Measurements from ENCODE around the gene GPC1. TPM values are rescaled to one million over a fixed set of nuclear protein-coding genes. Genes with fewer than 3 reads are reported as not detected.
A peak's percentile ranks its signal among the peaks of the same experiment; 100 is the strongest.

The GPC1 gene
- total RNA-seq, 2 donors from 2014 or later: 69.5 to 83.1 TPM

DNA sequence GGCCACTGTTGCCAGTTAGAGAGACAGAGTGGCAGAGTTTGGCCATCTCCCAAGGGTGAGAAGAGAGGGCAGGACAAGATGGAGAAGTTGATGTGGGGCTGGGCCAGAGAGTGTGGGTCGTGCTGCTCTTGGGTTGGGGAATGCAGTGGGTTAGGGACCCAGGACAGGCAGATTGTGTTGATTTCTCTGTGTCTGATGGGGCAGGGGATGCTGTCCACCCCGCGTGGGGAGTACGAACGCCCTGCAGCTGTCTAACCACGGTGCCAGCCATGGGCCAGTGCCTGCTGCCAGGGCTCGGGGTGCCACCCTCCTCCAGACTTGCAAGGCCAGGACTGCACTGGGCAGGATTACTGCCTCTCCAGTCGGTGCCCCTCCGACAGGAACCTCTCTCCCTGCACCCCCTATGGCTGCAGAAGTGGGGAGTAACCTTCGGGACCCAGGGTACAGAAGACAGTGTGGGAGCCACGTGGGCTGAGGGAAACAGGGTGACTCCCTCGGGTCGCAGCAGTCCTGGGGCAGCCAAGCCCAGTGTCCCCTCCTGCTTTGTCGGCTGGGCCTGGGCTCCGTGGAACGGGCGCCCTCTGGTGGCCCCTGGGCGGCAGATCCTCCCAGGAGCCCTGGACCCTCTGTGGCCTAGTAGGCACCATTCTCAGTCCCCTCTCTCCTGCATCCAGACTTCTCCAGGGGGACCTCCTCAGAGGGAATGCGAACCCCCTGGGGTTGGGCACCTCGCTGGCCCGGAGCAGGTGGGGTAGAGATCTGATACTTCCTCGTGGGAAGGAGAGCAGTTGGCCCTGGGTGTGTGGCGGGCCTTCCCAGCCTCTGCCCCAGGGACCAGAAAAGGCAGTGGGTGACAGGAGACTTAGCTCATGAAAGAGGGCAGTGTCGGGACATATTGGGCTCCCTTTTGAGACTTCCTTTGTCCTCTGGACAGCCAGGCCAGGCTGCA, 2.7 kb downstream of the GPC1 start:
- peak; percentile 91 for DNase-seq (ENCODE audit: low spot score)
- intact Hi-C loops (cut with DNase I): loop anchor here (2.0 to 5.0 kb wide), 3 partner anchors 186 to 207 kb away; no protein-coding TSS in a partner anchor

GRCh38 chr2:240438810-240439697, 3.6 kb downstream of the GPC1 start:
- DNase-seq (ENCODE audit: low spot score): peak; percentile 72
- intact Hi-C loops (cut with DNase I): loop anchor here in 1 of 2 donors (2.0 to 5.0 kb wide), 2 partner anchors 187 to 206 kb away; no protein-coding TSS in a partner anchor

GRCh38 chr2:240439698-240440151, 4.3 kb downstream of the GPC1 start:
- intact Hi-C loops (cut with DNase I): loop anchor here in 1 of 2 donors (2.0 to 5.0 kb wide), 2 partner anchors 187 to 207 kb away; no protein-coding TSS in a partner anchor
- DNase-seq (ENCODE audit: low spot score): peak; percentile 78

DNA sequence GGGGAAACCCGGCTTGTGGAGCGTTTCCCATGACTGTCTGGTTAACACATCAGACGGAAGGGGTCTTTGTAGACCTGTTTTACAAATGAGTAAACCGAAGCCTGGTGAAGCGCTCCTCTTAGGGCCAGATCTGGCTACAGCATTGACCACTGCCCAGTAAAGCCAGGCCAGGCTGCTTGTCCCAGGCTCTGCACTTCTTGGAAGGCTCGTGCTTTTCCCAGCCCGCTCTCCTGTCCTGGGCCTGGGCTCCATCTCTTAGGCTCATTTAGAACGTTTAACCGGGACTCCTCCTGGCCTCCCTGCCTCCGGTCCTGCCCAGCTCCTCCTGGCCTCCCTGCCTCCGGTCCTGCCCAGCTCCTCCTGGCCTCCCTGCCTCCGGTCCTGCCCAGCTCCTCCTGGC, 4.8 kb downstream of the GPC1 start:
- DNase-seq (ENCODE audit: low spot score): no peak
- intact Hi-C loops (cut with DNase I): no loop called here

GRCh38 chr2:240440704-240441320, 5.3 kb downstream of the GPC1 start:
- no peak for DNase-seq (ENCODE audit: low spot score)

DNA sequence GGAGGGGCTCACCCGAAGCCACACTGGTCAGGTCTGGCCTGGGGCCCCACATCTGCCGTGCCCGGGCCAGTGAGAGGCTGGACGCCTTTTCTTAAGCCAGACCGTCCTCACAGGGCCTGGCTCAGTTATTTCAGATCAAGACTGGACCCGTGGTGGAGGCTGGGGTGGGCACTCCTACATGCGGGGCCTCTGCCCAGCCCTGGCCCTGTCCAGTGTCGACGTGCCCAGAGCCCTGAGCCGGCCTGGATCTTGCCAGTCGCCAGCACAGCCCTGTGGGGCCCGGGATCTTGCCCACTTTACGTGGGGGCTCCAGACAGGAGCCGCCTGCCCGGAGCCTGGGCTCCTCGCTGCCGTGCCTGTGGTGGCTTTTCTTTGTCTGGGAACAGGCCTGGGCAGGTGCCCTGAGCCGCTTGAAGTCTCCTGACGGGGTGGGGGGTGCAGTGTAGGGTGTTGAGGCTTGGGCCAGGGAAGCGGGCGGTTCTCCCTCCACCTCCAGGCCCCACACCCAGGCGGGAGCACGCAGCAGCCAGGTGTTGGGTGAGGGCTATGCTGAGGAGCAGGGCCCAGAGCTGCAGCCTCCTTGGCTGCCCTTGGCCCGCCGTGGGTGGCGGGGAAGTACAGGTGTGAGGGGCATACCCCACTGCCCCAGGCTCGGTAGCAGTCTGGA, 6.0 kb downstream of the GPC1 start:
- no peak for DNase-seq (ENCODE audit: low spot score)
- intact Hi-C loops (cut with DNase I): no loop called here

More at GRCh38 chr2:240440704-240441320, 5.3 kb downstream of the GPC1 start:
- intact Hi-C loops (cut with DNase I): no loop called here

DNA sequence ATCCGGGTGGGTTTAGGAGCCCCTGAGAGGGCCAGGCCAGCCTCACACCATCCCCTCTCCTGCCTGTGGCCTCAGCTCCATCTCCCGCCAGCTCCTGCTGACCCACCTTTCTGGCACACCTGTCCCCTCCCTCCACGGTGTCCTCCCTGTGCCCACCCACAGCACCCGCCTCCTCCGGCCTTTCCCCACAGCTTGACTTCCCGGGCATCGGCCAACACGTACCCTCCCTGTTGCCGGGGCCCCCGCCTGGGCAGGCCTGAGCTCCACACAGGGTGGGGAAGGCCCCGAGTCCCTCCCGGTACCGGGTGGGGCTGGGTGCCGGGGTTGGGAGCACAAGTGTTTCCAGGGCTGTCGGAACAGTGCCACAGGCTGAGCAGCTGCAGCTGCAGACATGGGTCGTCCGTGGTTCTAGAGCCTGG, 6.5 kb downstream of the GPC1 start:
- intact Hi-C loops (cut with DNase I): no loop called here
- no peak for DNase-seq (ENCODE audit: low spot score)

DNA sequence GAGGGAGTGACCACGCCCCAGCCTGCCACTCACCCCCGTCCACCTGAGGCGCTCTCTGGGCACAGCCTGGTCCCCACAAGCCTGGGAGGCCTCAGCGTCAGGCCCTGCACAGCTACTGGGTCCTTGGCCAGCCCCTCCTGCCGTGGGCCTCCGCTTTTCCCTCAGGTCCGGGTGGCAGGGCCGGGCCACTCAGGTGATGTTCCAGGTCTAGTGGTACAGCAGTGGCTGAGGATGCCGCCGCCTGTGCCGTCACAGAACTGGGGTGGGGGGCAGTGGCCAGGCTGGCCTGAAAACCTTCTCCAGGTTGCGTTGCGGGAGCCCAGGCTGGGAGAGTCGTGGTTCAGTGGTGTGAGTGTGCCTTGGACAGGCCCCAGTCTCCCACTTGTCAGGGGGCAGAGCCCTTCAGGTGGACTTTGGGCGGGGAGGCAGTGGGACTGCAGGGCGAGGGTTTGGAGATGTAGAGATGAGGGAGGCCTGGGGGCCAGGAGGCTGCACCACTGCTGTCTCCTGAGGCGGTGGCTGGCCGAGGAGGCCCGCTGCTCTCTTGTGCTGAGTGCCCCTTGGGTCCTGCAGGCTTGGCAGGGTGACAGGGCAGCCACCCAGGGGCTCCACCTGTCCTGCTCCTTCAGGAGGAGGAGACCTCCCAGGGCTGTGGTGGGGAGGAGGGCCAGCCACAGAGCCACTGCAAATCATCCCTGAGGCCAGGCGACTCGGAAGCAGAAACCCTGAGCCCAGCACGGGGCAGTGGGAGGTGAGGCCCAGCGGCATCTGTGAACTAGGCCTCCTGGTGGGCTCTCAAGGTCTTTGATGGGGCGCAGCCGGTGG, 7.6 kb downstream of the GPC1 start:
- intact Hi-C loops (cut with DNase I): no loop called here
- DNase-seq (ENCODE audit: low spot score): no peak

DNA sequence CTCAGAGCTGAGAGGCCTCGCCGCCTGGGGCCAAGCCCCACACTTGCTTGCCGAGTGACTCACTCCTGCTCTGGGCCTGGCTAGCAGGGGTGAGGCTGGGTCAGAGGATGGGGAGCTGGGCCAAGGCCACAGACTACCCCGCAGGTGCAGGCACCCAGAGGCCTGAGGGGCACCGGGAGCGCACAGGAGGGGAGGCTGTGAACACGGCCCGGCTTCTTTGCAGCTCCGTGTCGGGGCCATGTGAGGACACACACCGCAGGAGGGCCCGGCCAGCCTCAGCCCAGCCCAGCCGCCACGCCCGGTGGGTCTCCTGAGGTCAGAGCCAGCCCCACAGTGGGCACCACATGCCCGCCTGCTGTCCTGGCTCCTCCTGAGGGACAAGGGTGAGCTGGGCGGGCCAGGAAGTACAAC, 8.4 kb downstream of the GPC1 start:
- DNase-seq (ENCODE audit: low spot score): no peak
- intact Hi-C loops (cut with DNase I): no loop called here

GRCh38 chr2:240444464-240444863, 9.0 kb downstream of the GPC1 start:
- no peak for DNase-seq (ENCODE audit: low spot score)
- intact Hi-C loops (cut with DNase I): no loop called here

DNA sequence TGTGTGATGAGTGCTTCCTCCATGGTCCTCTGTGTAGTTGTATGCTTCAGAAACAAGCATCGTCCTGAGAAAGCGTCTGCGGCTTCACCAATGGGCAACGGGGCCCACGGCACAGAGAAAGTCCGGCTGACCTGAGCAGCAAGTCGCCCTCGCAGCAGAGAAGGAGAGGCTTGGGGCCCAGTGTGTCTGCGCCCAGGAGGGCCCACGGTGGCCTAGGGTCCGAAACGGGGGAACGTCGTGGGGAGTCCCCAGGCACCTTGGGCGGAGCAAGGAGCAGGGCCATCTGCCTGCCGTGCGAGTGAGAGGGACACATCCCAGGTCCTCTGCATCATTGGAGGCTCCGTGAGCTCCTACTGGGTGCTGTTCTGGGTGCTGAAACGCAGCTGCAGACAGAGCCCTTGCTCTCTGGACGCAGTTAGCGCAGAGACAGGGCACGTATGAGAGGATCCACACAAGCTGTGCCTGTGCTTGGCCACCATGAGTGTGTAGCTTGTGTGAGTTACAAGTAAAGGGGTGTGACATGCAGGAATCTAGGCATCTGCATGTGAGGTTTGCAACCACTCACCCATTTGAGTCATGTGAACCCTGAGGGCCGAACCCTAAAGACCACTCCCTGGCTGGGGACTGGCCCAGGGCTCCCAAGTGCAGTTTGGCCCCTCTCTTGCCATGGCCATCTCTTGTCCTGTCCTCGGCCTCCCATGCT, 10.6 kb downstream of the GPC1 start:
- DNase-seq (ENCODE audit: low spot score): no peak
- intact Hi-C loops (cut with DNase I): no loop called here

- intact Hi-C loops (cut with DNase I): no loop called here
- DNase-seq (ENCODE audit: low spot score): no peak
Observed at GRCh38 chr2:240446664-240447175, 11.3 kb downstream of the GPC1 start.

DNA sequence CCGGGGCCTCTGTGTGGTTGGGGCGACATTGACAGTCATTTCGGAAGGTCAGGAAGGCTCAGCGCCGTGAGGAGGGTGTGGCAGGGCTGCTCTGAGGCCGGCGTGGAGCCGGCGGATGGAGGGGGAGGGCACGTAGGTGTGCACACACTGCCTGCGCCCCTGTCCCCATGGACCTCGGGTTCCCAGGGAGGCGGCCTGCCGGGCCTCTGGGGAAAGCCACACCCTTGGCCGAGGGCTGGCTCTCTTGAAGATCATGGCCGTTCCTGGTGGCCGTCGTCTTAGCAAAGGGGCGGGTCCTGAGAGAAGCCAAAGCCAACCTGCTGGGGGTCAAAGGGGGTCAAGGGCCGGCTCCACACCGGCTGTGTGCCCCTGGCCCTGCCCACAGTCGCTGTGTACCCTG, 11.9 kb downstream of the GPC1 start:
- intact Hi-C loops (cut with DNase I): no loop called here
- no peak for DNase-seq (ENCODE audit: low spot score)

DNA sequence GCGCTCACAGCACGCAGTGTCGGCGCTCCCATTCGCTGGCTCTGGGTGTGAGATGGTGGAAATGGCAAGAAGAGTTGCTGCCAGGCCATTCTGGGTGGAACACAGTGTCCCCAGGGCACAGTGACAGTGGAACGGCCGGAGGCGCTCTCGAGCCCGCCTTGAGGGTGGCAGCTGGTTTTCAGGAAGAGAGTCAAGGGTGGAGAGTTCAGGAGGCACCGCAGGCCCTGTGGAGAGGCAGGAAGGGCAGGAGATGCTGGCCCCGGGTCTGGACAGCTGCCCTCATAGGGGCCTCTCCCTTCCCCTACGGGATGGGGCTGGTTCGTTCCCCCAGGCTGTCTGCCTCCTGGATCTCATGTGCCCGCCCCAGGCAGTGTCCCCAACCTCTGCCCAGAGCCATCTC, 12.5 kb downstream of the GPC1 start:
- intact Hi-C loops (cut with DNase I): no loop called here
- no peak for DNase-seq (ENCODE audit: low spot score)

DNA sequence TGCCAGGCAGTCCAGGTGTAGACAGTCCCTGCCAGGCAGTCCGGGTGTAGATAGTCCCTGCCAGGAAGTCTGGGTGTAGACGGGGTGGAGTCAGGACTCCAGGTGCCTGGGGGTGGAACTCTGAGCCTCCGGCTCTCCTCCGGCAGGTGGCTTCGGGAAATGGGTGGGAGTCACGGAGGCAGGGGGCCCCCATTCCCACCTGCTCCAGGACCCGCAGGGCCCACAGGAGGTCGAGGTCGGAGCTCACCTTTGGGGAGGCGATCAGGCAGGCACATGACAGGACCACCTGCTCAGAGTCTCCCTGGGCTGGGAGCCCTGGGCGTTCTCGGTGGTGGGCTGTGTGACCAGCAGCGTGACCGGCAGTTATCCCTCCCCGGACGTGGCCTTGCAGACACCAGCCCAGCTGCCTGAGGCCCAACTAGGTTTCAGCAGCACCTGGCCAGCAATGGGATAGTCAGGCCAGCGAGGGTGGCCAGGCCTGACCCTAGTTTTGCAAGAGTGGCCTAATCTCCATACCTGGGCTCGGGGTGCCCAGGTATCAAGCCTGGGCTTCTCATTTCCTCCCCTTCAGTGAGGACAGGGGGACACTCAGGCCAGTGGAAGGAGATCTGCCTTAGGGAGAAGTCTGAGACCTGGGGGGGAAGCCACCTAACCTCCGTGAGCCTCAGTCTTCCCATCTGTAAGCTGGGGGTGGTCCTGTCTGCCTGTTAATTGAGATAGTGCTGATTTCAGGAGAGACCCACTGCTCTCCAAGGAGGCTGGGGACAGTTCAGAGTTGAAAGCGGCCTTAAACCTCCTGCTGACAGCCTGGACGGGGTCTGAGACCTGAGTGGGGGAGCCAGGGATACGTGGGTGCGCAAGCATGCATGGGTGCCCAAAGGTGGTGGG, 13.2 kb downstream of the GPC1 start:
- intact Hi-C loops (cut with DNase I): no loop called here

More for the DNA sequence above, 13.2 kb downstream of the GPC1 start:
- no peak for DNase-seq (ENCODE audit: low spot score)

Data from posterior vena cava (tissue), 2 donors.